ENCODE results near the gene LGI2. TPM values are rescaled to one million over a fixed set of nuclear protein-coding genes. Genes with fewer than 3 reads are reported as not detected.

The LGI2 gene
- total and polyA plus RNA-seq, 2 of the 8 experiments (the other 6 are each of a cell fraction or from before 2014, with no cell fraction given) = 2.3 to 4.0 TPM

- TF ChIP-seq BACH1 (IDR thresholded peaks at IDR 0.05; ENCODE audit: low read length) (no peak), HDAC6 (IDR thresholded peaks at IDR 0.05; ENCODE audit: low read depth, low read length) (no peak), CEBPB (IDR thresholded peaks at IDR 0.05; ENCODE audit: low read depth, low read length) (no peak), USF2 (IDR thresholded peaks at IDR 0.05; ENCODE audit: low read length) (no peak)
These were observed 18.1 kb downstream of the LGI2 start (continued) for GRCh38 chr4:25012655-25013054.

Measured in H1 (cell line).